HT1080 (cell line): ENCODE results near the gene TNRC6C. TPM values are rescaled to one million over a fixed set of nuclear protein-coding genes. Genes with fewer than 3 reads are reported as not detected.

ENCODE experiments used
- DNase-seq: peaks from one replicate; pipeline ENCODE4 v3.0.0-alpha.2; 2015; ENCODE audit warnings: low read depth
- small RNA-seq: library from RNA; depleted of rRNA; stranded (forward); fragments of <200 nt; gene quantifications from one replicate; pipeline ENCODE3, GENCODE V24; 2014
- total RNA-seq: library from RNA; depleted of rRNA; stranded (reverse); fragments of >200 nt; shearing (Covaris generic); gene quantifications from 2 replicates; pipeline ENCODE4 v1.2.3, GENCODE V29; 2014; rRNA removed

Gene TNRC6C
- total RNA-seq, 1 experiment from 2014 or later, result 2.7 TPM

DNA sequence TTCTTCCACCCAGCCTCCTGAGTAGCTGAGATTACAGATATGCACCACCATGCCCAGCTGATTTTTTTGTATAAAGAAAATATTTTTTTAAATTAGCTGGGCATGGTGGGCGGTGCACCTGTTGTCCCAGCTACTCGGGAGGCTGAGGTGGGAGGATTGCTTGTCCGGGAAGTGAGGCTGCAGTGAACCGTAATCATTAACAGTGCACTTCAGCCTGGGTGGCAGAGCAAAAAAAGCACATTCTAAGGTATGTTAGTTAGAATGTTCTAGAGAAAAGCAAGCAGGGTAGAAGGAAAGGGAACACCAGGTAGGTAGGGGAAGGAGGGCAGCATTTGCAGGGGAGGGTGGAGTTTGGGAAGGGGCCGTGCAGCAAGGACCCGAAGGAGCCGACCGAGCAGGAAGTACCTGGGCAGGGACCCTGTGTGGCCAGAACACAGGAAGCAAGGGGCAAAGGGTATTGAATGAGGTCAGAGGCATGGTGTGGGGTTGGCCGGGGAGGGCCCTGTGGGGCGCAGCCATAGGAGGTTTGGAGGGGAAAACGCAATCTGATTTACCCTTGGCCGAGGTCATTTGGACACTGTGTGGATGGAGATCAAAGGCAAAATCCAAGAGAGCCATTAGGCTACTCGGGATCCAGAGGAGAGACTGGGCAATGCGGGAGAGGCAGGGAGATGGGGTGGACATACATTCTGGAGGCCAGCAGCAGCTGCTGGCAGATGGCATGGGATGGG, 189.9 kb downstream of the TNRC6C start:
- DNase-seq, result no peak

GRCh38 chr17:78151514-78152008, 193.1 kb downstream of the TNRC6C start:
- DNase-seq, result no peak

GRCh38 chr17:78154903-78155811, 196.7 kb downstream of the TNRC6C start:
- no peak for DNase-seq

Small RNA genes lying within 50 kb of the gene (small RNA-seq; reads per million reads assigned to genes)
- gene RNU1-80P, result 0.68 reads per million, percentile 64 among the genes with 10 or more reads in this experiment
- gene RNU6-625P, result not detected

Other genes starting within 250 kb of the TNRC6C start
- gene TMC6, start 170.1 kb downstream of the TNRC6C start, total RNA-seq, result 4.0 and 6.1 TPM in 2 replicates
- 0.95 and 1.5 TPM in 2 replicates for gene TMC8, start 172.1 kb downstream of the TNRC6C start, total RNA-seq
- gene C17orf99, start 187.7 kb downstream of the TNRC6C start, total RNA-seq, result not detected in 2 replicates
- 49.5 and 62.1 TPM in 2 replicates for gene SYNGR2, start 209.9 kb downstream of the TNRC6C start, total RNA-seq
- gene TK1, start 228.3 kb downstream of the TNRC6C start, total RNA-seq, result 137 and 153 TPM in 2 replicates
- 35.2 and 37.2 TPM in 2 replicates for gene AFMID, start 228.7 kb downstream of the TNRC6C start, total RNA-seq